Right ventricle myocardium superior (tissue), 1 donor: ENCODE results near the gene UGT1A1. TPM values are rescaled to one million over a fixed set of nuclear protein-coding genes. Genes with fewer than 3 reads are reported as not detected.
A peak's percentile ranks its signal among the peaks of the same experiment; 100 is the strongest.
"Not testable (repeated sequence)": the region's sequence is repeated elsewhere in the genome, so short reads cannot be mapped to it uniquely, and the experiment has no call there.

Experiments used
- ATAC-seq: fragments of 200-7000 bp; cut with Tn5 transposase; one replicate; pipeline ENCODE4 v1.9.1; 2020; ENCODE audit warnings: mild to moderate bottlenecking; ENCODE audit not compliant: poor library complexity
- DNase-seq: peaks from one replicate; pipeline ENCODE4 v3.0.0-alpha.2; 2020
- intact Hi-C: fragments of 100-400 bp; cut with DNase I; formaldehyde crosslinking; loops from one replicate; pipeline ENCODE4 v1.11.2; 2022
- long read RNA-seq: library from polyadenylated mRNA; unstranded; transcript quantifications from one replicate; pipeline ENCODE4 v2.0.0, GENCODE V29; 2021
- total RNA-seq: library from RNA; stranded (reverse); fragmentation: NEBNext Ultra II Directional; extraction: Animal tissue kit (Norgen Biotek cat#: 25700); gene quantifications from one replicate; pipeline ENCODE4 v1.2.1, GENCODE V29; 2021
- donor health status: DM: no; HTN: yes; CAD: no; lungs with severe emphysema.

UGT1A1 gene
- not detected for total RNA-seq
- long read RNA-seq: 0 reads

- ATAC-seq (no peak), DNase-seq (no peak)
- intact Hi-C loops: no loop called here
Measured at GRCh38 chr2:233760043-233760442, at the start of gene UGT1A1. Gene UGT1A1, plus strand, starts transcription at chr2:233760270. Its CDS starts 18 bp downstream, at chr2:233760288.

GRCh38 chr2:233711312-233712008 lies 48.6 kb upstream of the UGT1A1 start:
- DNase-seq: peak; percentile 77
- ATAC-seq: peak; percentile 79
- intact Hi-C loops: no loop called here

GRCh38 chr2:233712611-233713261 lies 47.3 kb upstream of the UGT1A1 start, which contains the start of gene UGT1A5:
Gene UGT1A5, plus strand, starts transcription at chr2:233712907. Its CDS starts 85 bp downstream, at chr2:233712992.
- intact Hi-C loops: no loop called here
- DNase-seq (no peak), ATAC-seq (no peak)

- DNase-seq (no peak), ATAC-seq (no peak)
- intact Hi-C loops: no loop called here
Measured at GRCh38 chr2:233713262-233713615, 46.8 kb upstream of the UGT1A1 start.

- intact Hi-C loops: no loop called here
- no peak for ATAC-seq
- no peak for DNase-seq
Measured at GRCh38 chr2:233714121-233714520, 45.9 kb upstream of the UGT1A1 start.

- intact Hi-C loops: no loop called here
- no peak for DNase-seq
Measured at GRCh38 chr2:233718552-233718951, 41.5 kb upstream of the UGT1A1 start, which contains the start of gene UGT1A4. Gene UGT1A4, plus strand, starts transcription at chr2:233718736. Its CDS starts 85 bp downstream, at chr2:233718821.

GRCh38 chr2:233728723-233729301 lies 31.3 kb upstream of the UGT1A1 start, which contains the start of gene UGT1A3:
Gene UGT1A3, plus strand, starts transcription at chr2:233729042. Its CDS starts 85 bp downstream, at chr2:233729127.
- intact Hi-C loops: no loop called here
- DNase-seq: no peak
- ATAC-seq: no peak

More at GRCh38 chr2:233718552-233718951, 41.5 kb upstream of the UGT1A1 start, which contains the start of gene UGT1A4:
- no peak for ATAC-seq

GRCh38 chr2:233736868-233737653 lies 23.0 kb upstream of the UGT1A1 start:
- intact Hi-C loops, ATAC-seq, DNase-seq: not testable (repeated sequence)

GRCh38 chr2:233740870-233741269 lies 19.2 kb upstream of the UGT1A1 start:
- no peak for DNase-seq
- intact Hi-C loops: no loop called here
- ATAC-seq: no peak

GRCh38 chr2:233743464-233744259 lies 16.4 kb upstream of the UGT1A1 start:
- DNase-seq (no peak), ATAC-seq (no peak)
- intact Hi-C loops: no loop called here

- intact Hi-C loops: no loop called here
- ATAC-seq: no peak
Measured at GRCh38 chr2:233745073-233745755, 14.9 kb upstream of the UGT1A1 start.

GRCh38 chr2:233745838-233746237 lies 14.2 kb upstream of the UGT1A1 start:
- intact Hi-C loops, ATAC-seq: not testable (repeated sequence)

More at GRCh38 chr2:233745073-233745755, 14.9 kb upstream of the UGT1A1 start:
- no peak for DNase-seq

GRCh38 chr2:233746475-233747282 lies 13.4 kb upstream of the UGT1A1 start:
- intact Hi-C loops: no loop called here
- DNase-seq (no peak), ATAC-seq (no peak)

More at GRCh38 chr2:233745838-233746237, 14.2 kb upstream of the UGT1A1 start:
- DNase-seq: not testable (repeated sequence)

GRCh38 chr2:233747283-233747544 lies 12.9 kb upstream of the UGT1A1 start:
- intact Hi-C loops: no loop called here
- ATAC-seq (no peak), DNase-seq (no peak)

GRCh38 chr2:233750689-233751088 lies 9.4 kb upstream of the UGT1A1 start:
- ATAC-seq, DNase-seq, intact Hi-C loops: not testable (repeated sequence)

- intact Hi-C loops, ATAC-seq, DNase-seq: not testable (repeated sequence)
Measured at GRCh38 chr2:233751212-233752009, 8.7 kb upstream of the UGT1A1 start.
